ENCODE data around the gene ACTL10. TPM values are rescaled to one million over a fixed set of nuclear protein-coding genes. Genes with fewer than 3 reads are reported as not detected.

The ACTL10 gene
- total and polyA plus RNA-seq, 2 of the 13 experiments (the other 11 are each of a cell fraction or from before 2014, with no cell fraction given) = not detected

DNA sequence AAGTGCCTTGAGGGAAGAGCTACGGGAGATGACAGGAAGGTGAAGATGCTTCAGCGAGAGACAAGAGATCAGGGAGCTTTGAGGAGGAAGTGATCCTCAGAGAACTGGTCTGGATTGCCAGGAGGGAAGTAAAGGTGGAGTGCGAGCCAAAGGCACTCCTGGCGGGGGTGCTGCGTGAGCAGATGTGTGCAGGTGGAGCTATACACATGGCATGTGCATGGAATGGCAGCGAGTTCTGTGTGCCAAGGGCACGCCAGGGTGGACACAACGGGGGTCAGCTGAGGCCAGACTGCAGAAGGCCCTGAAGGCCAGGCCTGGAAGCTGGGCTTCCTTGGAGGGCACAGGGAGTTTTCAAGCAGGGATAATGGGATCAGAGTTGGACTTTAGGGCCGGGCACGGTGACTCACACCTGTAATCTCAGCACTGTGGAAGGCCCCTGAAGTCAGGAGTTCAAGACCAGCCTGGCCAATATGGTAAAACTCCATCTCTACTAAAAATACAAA is 47.2 kb downstream of the ACTL10 start:
- H3K4me2 ChIP-seq (ENCODE audit: low read depth, low read length) = no peak overlapping the region
- H3K79me2 ChIP-seq (ENCODE audit: insufficient read depth, low read length) = no peaks in the 10 kb centered on the region
- H3K4me3 ChIP-seq (replicated peaks in 1 of 3; ENCODE audit: insufficient read depth in 1 of 3, low read depth in 2 of 3, low read length in 3 of 3) = no peak overlapping the region
- POLR2A ChIA-PET = no interaction called here
- FAIRE-seq (no peak), ATAC-seq (no peak), DNase-seq (ENCODE audit: low spot score) (no peak)
- CTCF ChIA-PET (ENCODE audit: low intra/inter-chr PET ratio, low total read pairs) = no interaction called here
- in situ Hi-C loops (cut with HindIII; ENCODE audit: extremely low pct_ligation_motif_present, low pct_unique_long_range_greater_than_20kb) (no loop called here), intact Hi-C loops (cut with micrococcal nuclease; ENCODE audit: unreplicated experiment) (no loop called here)
- H4K20me1 ChIP-seq (ENCODE audit: insufficient read depth, low read length) = no peaks in the 10 kb centered on the region
- H3K36me3 ChIP-seq (replicated peaks in 1 of 2; ENCODE audit: control insufficient read depth in 1 of 2, insufficient read depth in 2 of 2, low read length in 2 of 2) = no peaks in the 10 kb centered on the region
- H3K27ac ChIP-seq (ENCODE audit: extremely low read length, insufficient read depth, low read length) = no peak overlapping the region
- no TSS peak for BruUV-seq (replicated peaks)
- no peak overlapping the region for H2AFZ ChIP-seq (ENCODE audit: low read length)
- no peak overlapping the region for H3K9ac ChIP-seq (ENCODE audit: insufficient read depth, low read depth, low read length)
- WGBS (ENCODE audit: low lambda C conversion rate) = 38% methylated on average over 10 of the region's 10 CpGs
- H3K9me3 ChIP-seq (ENCODE audit: low read length) = no peaks in the 10 kb centered on the region
- H3K4me1 ChIP-seq (ENCODE audit: insufficient read depth, low read length) = peaks cover 73% of the 10 kb centered on the region
- H3K27me3 ChIP-seq (ENCODE audit: control insufficient read depth in 1 of 2, insufficient read depth in 2 of 2, low read length in 2 of 2) = peaks cover 2 to 4% of the 10 kb centered on the region in 2 experiments; a peak in 2 of 5 replicates
- no peak; the same call in 1 of the 2 replicates for TF ChIP-seq ZBTB38 (CRISPR knock-in tag; IDR thresholded peaks at IDR 0.05)
- no peak for TF ChIP-seq FOXJ3 (CRISPR knock-in tag; IDR thresholded peaks at IDR 0.05; ENCODE audit: borderline replicate concordance)
- TF ChIP-seq ZBTB33 (CRISPR knock-in tag; IDR thresholded peaks at IDR 0.05) = no peak
- TF ChIP-seq GMEB1 (CRISPR knock-in tag; IDR thresholded peaks at IDR 0.05; ENCODE audit: borderline replicate concordance) = no peak
- no peak for TF ChIP-seq HNF4G (IDR thresholded peaks at IDR 0.05; ENCODE audit: borderline replicate concordance, low read depth, low read length)
- no peak for TF ChIP-seq HNF4G (CRISPR knock-in tag; IDR thresholded peaks at IDR 0.05; ENCODE audit: borderline replicate concordance, low read depth)
- no peak for TF ChIP-seq POLR2AphosphoS5 (IDR thresholded peaks at IDR 0.05; ENCODE audit: low read depth, low read length)
- no peak for TF ChIP-seq ZNF792 (CRISPR knock-in tag; IDR thresholded peaks at IDR 0.05)
- no peak for TF ChIP-seq ZNF10 (CRISPR knock-in tag; IDR thresholded peaks at IDR 0.05; ENCODE audit: borderline replicate concordance, low read depth)
- no peak for TF ChIP-seq TMF1 (CRISPR knock-in tag; IDR thresholded peaks at IDR 0.05; ENCODE audit: low read depth)
- no peak for TF ChIP-seq ZNF563 (CRISPR knock-in tag; IDR thresholded peaks at IDR 0.05)
- peak; percentile 11; the same call in 1 of the 2 replicates for TF ChIP-seq SALL1 (CRISPR knock-in tag; IDR thresholded peaks at IDR 0.05)
- no peak for TF ChIP-seq HNF4A (CRISPR knock-in tag; IDR thresholded peaks at IDR 0.05)
- TF ChIP-seq RFX1 (IDR thresholded peaks at IDR 0.05) = no peak
- TF ChIP-seq TP53 (CRISPR knock-in tag; conservative IDR thresholded peaks at IDR 0.05) = no peak
- TF ChIP-seq, protein P1, sequence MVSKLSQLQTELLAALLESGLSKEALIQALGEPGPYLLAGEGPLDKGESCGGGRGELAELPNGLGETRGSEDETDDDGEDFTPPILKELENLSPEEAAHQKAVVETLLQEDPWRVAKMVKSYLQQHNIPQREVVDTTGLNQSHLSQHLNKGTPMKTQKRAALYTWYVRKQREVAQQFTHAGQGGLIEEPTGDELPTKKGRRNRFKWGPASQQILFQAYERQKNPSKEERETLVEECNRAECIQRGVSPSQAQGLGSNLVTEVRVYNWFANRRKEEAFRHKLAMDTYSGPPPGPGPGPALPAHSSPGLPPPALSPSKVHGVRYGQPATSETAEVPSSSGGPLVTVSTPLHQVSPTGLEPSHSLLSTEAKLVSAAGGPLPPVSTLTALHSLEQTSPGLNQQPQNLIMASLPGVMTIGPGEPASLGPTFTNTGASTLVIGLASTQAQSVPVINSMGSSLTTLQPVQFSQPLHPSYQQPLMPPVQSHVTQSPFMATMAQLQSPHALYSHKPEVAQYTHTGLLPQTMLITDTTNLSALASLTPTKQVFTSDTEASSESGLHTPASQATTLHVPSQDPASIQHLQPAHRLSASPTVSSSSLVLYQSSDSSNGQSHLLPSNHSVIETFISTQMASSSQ (IDR thresholded peaks at IDR 0.05; ENCODE audit: low read depth) = no peak
- TF ChIP-seq, protein P1 (CRISPR knock-in tag; IDR thresholded peaks at IDR 0.05; ENCODE audit: borderline replicate concordance) = no peak
- TF ChIP-seq ZZZ3 (CRISPR knock-in tag; IDR thresholded peaks at IDR 0.05; ENCODE audit: borderline replicate concordance) = 0 out of 2 replicates have a peak, but pooled peaks have one; percentile 38
- peak; percentile 62 for TF ChIP-seq RXRB (CRISPR knock-in tag; IDR thresholded peaks at IDR 0.05; ENCODE audit: borderline replicate concordance)
